PC-3 (cell line): ENCODE results near the gene WFDC5.

ENCODE experiments used
- EZH2 ChIP-seq: fragments of 300-600 bp; sonication (generic); IDR thresholded peaks from one replicate; pipeline ENCODE4 v1.6.1; 2017; ENCODE audit warnings: antibody characterized with exemption, mild to moderate bottlenecking, low read length; ENCODE audit not compliant: unreplicated experiment
- TF ChIP-seq, protein P1 (sequence below): fragments of 300-600 bp; sonication (generic); conservative IDR thresholded peaks from 2 replicates; pipeline ENCODE4 v1.5.1; 2017; ENCODE audit warnings: antibody characterized with exemption, low read depth, mild to moderate bottlenecking, low read length

GRCh38 chr20:45157962-45158361, 43.0 kb upstream of the WFDC5 start:
- TF ChIP-seq, protein P1, sequence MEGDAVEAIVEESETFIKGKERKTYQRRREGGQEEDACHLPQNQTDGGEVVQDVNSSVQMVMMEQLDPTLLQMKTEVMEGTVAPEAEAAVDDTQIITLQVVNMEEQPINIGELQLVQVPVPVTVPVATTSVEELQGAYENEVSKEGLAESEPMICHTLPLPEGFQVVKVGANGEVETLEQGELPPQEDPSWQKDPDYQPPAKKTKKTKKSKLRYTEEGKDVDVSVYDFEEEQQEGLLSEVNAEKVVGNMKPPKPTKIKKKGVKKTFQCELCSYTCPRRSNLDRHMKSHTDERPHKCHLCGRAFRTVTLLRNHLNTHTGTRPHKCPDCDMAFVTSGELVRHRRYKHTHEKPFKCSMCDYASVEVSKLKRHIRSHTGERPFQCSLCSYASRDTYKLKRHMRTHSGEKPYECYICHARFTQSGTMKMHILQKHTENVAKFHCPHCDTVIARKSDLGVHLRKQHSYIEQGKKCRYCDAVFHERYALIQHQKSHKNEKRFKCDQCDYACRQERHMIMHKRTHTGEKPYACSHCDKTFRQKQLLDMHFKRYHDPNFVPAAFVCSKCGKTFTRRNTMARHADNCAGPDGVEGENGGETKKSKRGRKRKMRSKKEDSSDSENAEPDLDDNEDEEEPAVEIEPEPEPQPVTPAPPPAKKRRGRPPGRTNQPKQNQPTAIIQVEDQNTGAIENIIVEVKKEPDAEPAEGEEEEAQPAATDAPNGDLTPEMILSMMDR, result no peak
- TF ChIP-seq EZH2, result no peak
